PC-9 (cell line): Measurements from ENCODE around the gene TRAF3. TPM values are rescaled to one million over a fixed set of nuclear protein-coding genes. Genes with fewer than 3 reads are reported as not detected.

ENCODE experiments used
- Bru-seq: library from RNA; stranded (reverse); fragments of 400-500 nt; gene quantifications from one replicate; lab custom pipeline; 2021; lab: Mats Ljungman, UMichigan
- BruChase-seq, 2 experiments: library from RNA; stranded (reverse); fragments of 400-500 nt; gene quantifications; one replicate each; lab custom pipeline; 2021; lab: Mats Ljungman, UMichigan
- BruUV-seq: library from RNA; stranded (reverse); fragments of 400-500 nt; replicated peaks from 2 replicates; lab custom pipeline; 2021; lab: Mats Ljungman, UMichigan
- CTCF ChIA-PET: fragments of 300-600 bp; sonication (Branson Sonifier 250); formaldehyde crosslinking; loops from one replicate; lab custom pipeline; 2022; ENCODE audit warnings: antibody characterized with exemption; lab: Charles Lee
- POLR2A ChIA-PET: fragments of 300-600 bp; sonication (Branson Sonifier 250); formaldehyde crosslinking; loops from one replicate; lab custom pipeline; 2022; ENCODE audit warnings: antibody characterized with exemption; ENCODE audit not compliant: unreplicated experiment; lab: Charles Lee
- DNase-seq, 2 experiments: peaks; one replicate each; pipeline versions ENCODE4 v3.0.0 to v3.0.0-alpha.2; 2015 to 2022; ENCODE audit warnings: mixed read lengths in 1 of 2
- H2AFZ ChIP-seq: fragments of 200-600 bp; sonication (generic); 2 replicates; pipeline ENCODE4 v1.8.1; 2017; ENCODE audit warnings: antibody characterized with exemption
- H3F3A ChIP-seq: fragments of 200-600 bp; sonication (generic); 2 replicates; pipeline ENCODE4 v1.8.1; 2017; ENCODE audit warnings: antibody characterized with exemption, mild to moderate bottlenecking, low read depth; ENCODE audit not compliant: insufficient read depth
- H3K27ac ChIP-seq: fragments of 200-600 bp; sonication (generic); 2 replicates; pipeline ENCODE4 v1.6.1; 2016; ENCODE audit warnings: mixed run types
- H3K27me3 ChIP-seq: fragments of 200-600 bp; sonication (generic); 2 replicates; pipeline ENCODE4 v1.6.1; 2016; ENCODE audit warnings: low read depth, mixed run types; ENCODE audit not compliant: insufficient read depth
- H3K36me3 ChIP-seq: fragments of 200-600 bp; sonication (generic); 2 replicates; pipeline ENCODE4 v1.6.1; 2016; ENCODE audit warnings: low read depth, mixed run types
- H3K4me1 ChIP-seq: fragments of 200-600 bp; sonication (generic); replicated peaks from 2 replicates; pipeline ENCODE4 v1.6.1; 2016; ENCODE audit warnings: mixed run types; ENCODE audit not compliant: insufficient read depth
- H3K4me2 ChIP-seq: fragments of 200-600 bp; sonication (generic); 2 replicates; pipeline ENCODE4 v1.6.1; 2017; ENCODE audit warnings: mixed run types
- H3K4me3 ChIP-seq: fragments of 200-600 bp; sonication (generic); 2 replicates; pipeline ENCODE4 v1.6.1; 2016; ENCODE audit warnings: mixed run types
- H3K79me2 ChIP-seq: fragments of 200-600 bp; sonication (generic); 2 replicates; pipeline ENCODE4 v1.6.1; 2017; ENCODE audit warnings: low read depth, mixed run types
- H3K9me2 ChIP-seq: fragments of 200-600 bp; sonication (generic); 2 replicates; pipeline ENCODE4 v1.8.1; 2017; ENCODE audit warnings: mild to moderate bottlenecking; ENCODE audit not compliant: insufficient read depth
- H3K9me3 ChIP-seq: fragments of 200-600 bp; sonication (generic); 2 replicates; pipeline ENCODE4 v1.8.1; 2016; ENCODE audit warnings: low read depth; ENCODE audit not compliant: insufficient read depth
- H4K20me1 ChIP-seq: fragments of 200-600 bp; sonication (generic); 2 replicates; pipeline ENCODE4 v1.8.1; 2017; ENCODE audit not compliant: insufficient read depth
- CTCF ChIP-seq: fragments of 200-600 bp; sonication (generic); conservative IDR thresholded peaks from 2 replicates; pipeline ENCODE4 v1.6.1; 2017; ENCODE audit warnings: mixed run types, antibody characterized with exemption, mild to moderate bottlenecking, moderate library complexity
- EZH2 ChIP-seq: fragments of 200-600 bp; sonication (generic); IDR thresholded peaks from 2 replicates; pipeline ENCODE4 v1.8.0; 2017; ENCODE audit warnings: antibody characterized with exemption, low read depth
- intact Hi-C: fragments of 100-400 bp; cut with micrococcal nuclease; formaldehyde crosslinking; loops from one replicate; pipeline ENCODE4 v1.10.0; 2022; ENCODE audit not compliant: unreplicated experiment
- long read RNA-seq: library from polyadenylated mRNA; stranded (forward); transcript quantifications from one replicate; pipeline ENCODE4 v2.0.0, GENCODE V29; 2022
- total RNA-seq: library from RNA; stranded (reverse); gene quantifications from 2 replicates; pipeline ENCODE4 v1.2.3, GENCODE V29; 2021

The TRAF3 gene
- total RNA-seq (38.6 and 41.3 TPM in 2 replicates), Bru-seq, nascent RNA (percentile 84 among the genes with signal in this experiment), BruChase-seq, experiment 1, labeled RNA remaining after a 2-hour chase (percentile 86 among the genes with signal in this experiment), BruChase-seq, experiment 2, labeled RNA remaining after a 6-hour chase (percentile 84 among the genes with signal in this experiment)
- long read RNA-seq, full-length matches to known transcripts = 6 of 26 reads
- long read RNA-seq, partial matches to known transcripts = 0 of 26 reads
- long read RNA-seq, other reads (novel, unspliced or antisense) = 20 of 26 reads

GRCh38 chr14:102776761-102777710, at the start of gene TRAF3:
TRAF3 (plus strand) TSS chr14:102777449; CDS start chr14:102870202, 92,753 bp downstream.
- peak within 1 kb of the TSS; percentile 82 for H2AFZ ChIP-seq
- H3K36me3 ChIP-seq = no peaks in the 10 kb centered on the region
- no peak within 1 kb of the TSS; the same call in 1 of the 2 replicates for H3K27ac ChIP-seq
- ChIA-PET CTCF (no interaction called here), POLR2A (no interaction called here)
- TF ChIP-seq EZH2 = no peak
- TF ChIP-seq CTCF = no peak
- no peaks in the 10 kb centered on the region for H3K27me3 ChIP-seq
- intact Hi-C loops = loop anchor here (10.0 kb wide), 1 partner anchor 298 kb away; no protein-coding TSS in a partner anchor
- H3K9me2 ChIP-seq = no peaks in the 10 kb centered on the region
- no peaks in the 10 kb centered on the region for H3K9me3 ChIP-seq
- peaks cover 29% of the 10 kb centered on the region for H3F3A ChIP-seq
- H3K4me3 ChIP-seq = peak within 1 kb of the TSS; percentile 79
- H4K20me1 ChIP-seq = peaks cover 13% of the 10 kb centered on the region
- DNase-seq = peak in 1 of 2 experiments; percentile 67
- peak within 1 kb of the TSS; percentile 82 for H3K4me2 ChIP-seq
- peaks cover 21% of the 10 kb centered on the region for H3K4me1 ChIP-seq
- peaks cover 38% of the 10 kb centered on the region for H3K79me2 ChIP-seq
- BruUV-seq = no TSS peak

- H3K79me2 ChIP-seq = no peaks in the 10 kb centered on the region
- H3K4me3 ChIP-seq = no peak overlapping the region
- peaks cover 4% of the 10 kb centered on the region for H4K20me1 ChIP-seq
- peaks cover 11% of the 10 kb centered on the region; the same call in 1 of the 2 replicates for H3K36me3 ChIP-seq
- H3K27me3 ChIP-seq = no peaks in the 10 kb centered on the region
- CTCF ChIA-PET = interaction anchor here (0.5 kb wide), 1 partner anchor 15 kb away, joined by 3 read pairs; no protein-coding TSS in a partner anchor
- H3K27ac ChIP-seq = no peak overlapping the region
- intact Hi-C loops = no loop called here
- no TSS peak for BruUV-seq
- no peak for TF ChIP-seq CTCF
- TF ChIP-seq EZH2 = no peak
- H3K4me1 ChIP-seq = no peaks in the 10 kb centered on the region
- H2AFZ ChIP-seq = no peak overlapping the region
- no peak for DNase-seq
- no peak overlapping the region for H3K4me2 ChIP-seq
- no peaks in the 10 kb centered on the region for H3K9me2 ChIP-seq
- H3F3A ChIP-seq = no peaks in the 10 kb centered on the region
- no peaks in the 10 kb centered on the region for H3K9me3 ChIP-seq
- POLR2A ChIA-PET = interaction anchor here (0.6 kb wide), 1 partner anchor 42 kb away, joined by 4 read pairs; no protein-coding TSS in a partner anchor
Measured at GRCh38 chr14:102728501-102728900, 48.7 kb upstream of the TRAF3 start.

GRCh38 chr14:102729268-102729667, 48.0 kb upstream of the TRAF3 start:
- no TSS peak for BruUV-seq
- no peaks in the 10 kb centered on the region for H3F3A ChIP-seq
- no peaks in the 10 kb centered on the region for H3K4me1 ChIP-seq
- no peak overlapping the region for H3K27ac ChIP-seq
- POLR2A ChIA-PET = interaction anchor here (0.7 kb wide), 2 partner anchors 579 to 686 kb away, joined by 3 to 4 read pairs; no protein-coding TSS in a partner anchor
- no peak for DNase-seq
- no peak overlapping the region for H3K4me2 ChIP-seq
- H3K79me2 ChIP-seq = no peaks in the 10 kb centered on the region
- H3K9me2 ChIP-seq = no peaks in the 10 kb centered on the region
- no peak overlapping the region for H3K4me3 ChIP-seq
- H2AFZ ChIP-seq = no peak overlapping the region
- H3K27me3 ChIP-seq = no peaks in the 10 kb centered on the region
- peaks cover 4% of the 10 kb centered on the region; the same call in 1 of the 2 replicates for H3K36me3 ChIP-seq
- H3K9me3 ChIP-seq = no peaks in the 10 kb centered on the region
- CTCF ChIA-PET = no interaction called here
- intact Hi-C loops = no loop called here
- peaks cover 4% of the 10 kb centered on the region; the same call in 1 of the 2 replicates for H4K20me1 ChIP-seq
- no peak for TF ChIP-seq EZH2
- TF ChIP-seq CTCF = no peak
